Endothelial cell of umbilical vein (primary cell): ENCODE measurements around the gene CTNND2. TPM values are rescaled to one million over a fixed set of nuclear protein-coding genes. Genes with fewer than 3 reads are reported as not detected.

ENCODE experiments used
- BruUV-seq: library from RNA; stranded (reverse); fragments of 400-500 nt; replicated peaks from 2 replicates; lab custom pipeline; 2021; lab: Mats Ljungman, UMichigan
- CTCF ChIA-PET: fragments of 300-600, 350-600 bp; sonication (Branson Sonifier 250); formaldehyde crosslinking; loops from one replicate; lab custom pipeline; 2021; ENCODE audit warnings: antibody characterized with exemption, inconsistent platforms; lab: Charles Lee
- POLR2A ChIA-PET: fragments of 300-600, 350-600 bp; sonication (Branson Sonifier 250); formaldehyde crosslinking; loops from one replicate; lab custom pipeline; 2021; ENCODE audit warnings: antibody characterized with exemption, inconsistent platforms; lab: Charles Lee
- DNase-seq: peaks from one replicate; pipeline ENCODE4 v3.0.0-alpha.2; 2011; ENCODE audit warnings: low read depth, low spot score
- FAIRE-seq: peaks from 2 replicates; lab custom pipeline; 2011; peaks lifted over from hg19 to GRCh38; lab: Jason Lieb, UNC
- H2AFZ ChIP-seq: 2 replicates; pipeline ENCODE4 v1.6.0; 2012; ENCODE audit warnings: low read depth, low read length, control low read depth, inconsistent platforms
- H3K27ac ChIP-seq: 2 replicates; pipeline ENCODE4 v1.5.1; 2011; ENCODE audit warnings: low read depth, mild to moderate bottlenecking, control low read depth, low read length, moderate library complexity; ENCODE audit not compliant: insufficient read depth
- H3K27me3 ChIP-seq, 2 experiments: 2 replicates each; pipeline versions ENCODE4 v1.6.0 to v1.6.1; 2011; ENCODE audit warnings: low read length in 2 of 2, mixed read lengths in 1 of 2; ENCODE audit not compliant: control insufficient read depth in 2 of 2, insufficient read depth in 2 of 2
- H3K36me3 ChIP-seq, 2 experiments: 2 replicates in 1 of 2; 3 replicates in 1 of 2; pipeline ENCODE4 v1.5.1; 2011; ENCODE audit warnings: low read length in 2 of 2, mild to moderate bottlenecking in 1 of 2, moderate library complexity in 1 of 2; ENCODE audit not compliant: control insufficient read depth in 2 of 2, insufficient read depth in 2 of 2; ENCODE audit errors: extremely low read depth in 1 of 2
- H3K4me1 ChIP-seq: 3 replicates; pipeline ENCODE4 v1.5.1; 2011; ENCODE audit warnings: mild to moderate bottlenecking, low read length; ENCODE audit not compliant: control insufficient read depth, insufficient read depth; ENCODE audit errors: extremely low read depth
- H3K4me2 ChIP-seq: 2 replicates; pipeline ENCODE4 v1.6.1; 2011; ENCODE audit warnings: low read length, control low read depth, mixed read lengths; ENCODE audit not compliant: insufficient read depth
- H3K4me3 ChIP-seq, 3 experiments: fragments of 200-600 bp in 1 of 3; sonication (generic), shearing (Covaris generic) in 1 of 3; replicated peaks in 1 of 3; 2 replicates each; pipeline ENCODE4 v1.5.1; 2011 to 2016; ENCODE audit warnings: control low read depth in 3 of 3, low read length in 3 of 3, mild to moderate bottlenecking in 2 of 3, inconsistent platforms in 1 of 3, low read depth in 1 of 3, moderate library complexity in 1 of 3; ENCODE audit not compliant: insufficient read depth in 1 of 3
- H3K79me2 ChIP-seq: 2 replicates; pipeline ENCODE4 v1.6.0; 2012; ENCODE audit warnings: low read length, inconsistent platforms; ENCODE audit not compliant: control insufficient read depth, insufficient read depth
- H3K9ac ChIP-seq: replicated peaks from 2 replicates; pipeline ENCODE3; 2011; ENCODE audit warnings: low read length, control low read depth; ENCODE audit not compliant: insufficient read depth; ENCODE audit errors: extremely low read depth
- H3K9me1 ChIP-seq: replicated peaks from 3 replicates; pipeline ENCODE4 v1.6.0; 2011; ENCODE audit warnings: mild to moderate bottlenecking, low read length; ENCODE audit not compliant: control insufficient read depth, insufficient read depth; ENCODE audit errors: extremely low read depth
- H3K9me3 ChIP-seq: replicated peaks from 2 replicates; pipeline ENCODE4 v1.5.1; 2012; ENCODE audit warnings: low read length, inconsistent platforms; ENCODE audit not compliant: control insufficient read depth, insufficient read depth
- H4K20me1 ChIP-seq: replicated peaks from 2 replicates; pipeline ENCODE3; 2011; ENCODE audit warnings: mild to moderate bottlenecking, low read length; ENCODE audit not compliant: control insufficient read depth, insufficient read depth; ENCODE audit errors: extremely low read depth
- GATA2 ChIP-seq: IDR thresholded peaks from 2 replicates; pipeline ENCODE4 v1.7.0; 2011; ENCODE audit warnings: low read depth, mild to moderate bottlenecking, moderate library complexity, mixed read lengths, low read length; ENCODE audit not compliant: insufficient read length, insufficient read depth
- POLR2A ChIP-seq: IDR thresholded peaks from 2 replicates; pipeline ENCODE4 v1.6.1; 2012; ENCODE audit warnings: low read depth, mild to moderate bottlenecking, control low read depth, low read length
- POLR2AphosphoS5 ChIP-seq: IDR thresholded peaks from 2 replicates; pipeline ENCODE4 v1.6.1; 2012; ENCODE audit warnings: low read depth, mild to moderate bottlenecking, control low read depth, low read length, moderate library complexity; ENCODE audit not compliant: insufficient read depth
- dilution Hi-C: fragments of 300-500 bp; cut with MboI; formaldehyde crosslinking; loops from one replicate; pipeline ENCODE4 v1.15.0; 2019; ENCODE audit warnings: low sequenced_read_pairs; ENCODE audit not compliant: extremely low pct_ligation_motif_present
- intact Hi-C: fragments of 100-400 bp; cut with micrococcal nuclease; formaldehyde crosslinking; loops from one replicate; pipeline ENCODE4 v1.10.0; 2022
- polyA plus RNA-seq, 4 experiments: library from polyadenylated mRNA; depleted of rRNA in 3 of 4; stranded (reverse) in 3 of 4; unstranded in 1 of 4; fragments of >200 nt; gene quantifications; 2 replicates each; pipeline versions ENCODE4 v1.2.1 to v1.2.3, GENCODE V29; 2011 to 2012; ENCODE audit warnings: missing spikeins in 1 of 4
- total RNA-seq: library from RNA; stranded (reverse); gene quantifications from 2 replicates; pipeline ENCODE4 v1.2.3, GENCODE V29; 2021
- TF ChIP-seq, protein P1 (sequence below), 2 donors: IDR thresholded peaks; 1 replicate in 1 of 2; 2 replicates in 1 of 2; pipeline ENCODE4 v1.5.1; 2011; ENCODE audit warnings: low read length in 2 of 2, mild to moderate bottlenecking in 2 of 2, moderate library complexity in 2 of 2, control low read depth in 1 of 2, inconsistent platforms in 1 of 2, low read depth in 1 of 2; ENCODE audit not compliant: insufficient read depth in 1 of 2; ENCODE audit errors: extremely low read depth in 1 of 2

The CTNND2 gene
- total and polyA plus RNA-seq, 2 donors (not counting 3 experiments of a cell fraction or from before 2014, with no cell fraction given) = not detected

DNA sequence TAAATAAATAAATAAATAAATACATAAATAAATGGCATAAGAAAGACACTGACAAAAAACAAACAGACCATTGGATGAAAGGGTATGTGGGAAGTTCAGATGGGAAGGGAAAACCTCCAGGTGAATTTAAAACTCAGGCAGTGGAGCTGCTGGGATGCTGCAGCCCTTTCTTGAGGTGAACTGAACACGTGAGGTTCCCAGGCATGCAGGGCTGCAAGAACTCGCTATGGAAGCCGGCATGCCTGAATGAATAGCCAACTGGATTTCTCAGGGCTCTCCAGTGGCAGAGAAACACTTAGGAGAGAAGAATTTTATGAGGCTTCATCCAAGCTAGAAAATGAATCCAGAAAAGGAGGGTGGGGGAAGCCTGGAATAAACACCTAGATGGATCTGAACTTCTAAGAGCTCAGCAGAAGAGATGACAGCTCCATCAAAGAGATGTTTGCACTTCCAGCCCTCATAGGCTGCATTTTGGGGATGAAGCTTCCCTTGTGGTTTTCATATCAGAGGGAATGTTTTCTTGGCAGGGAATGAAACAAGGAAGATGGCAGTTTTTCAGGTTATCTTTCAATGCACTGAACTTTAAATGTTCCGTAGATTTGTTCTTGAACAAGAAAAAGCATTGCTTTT, 919.0 kb downstream of the CTNND2 start:
- no peaks in the 10 kb centered on the region for H3K4me1 ChIP-seq
- H3K4me3 ChIP-seq = no peak overlapping the region
- POLR2A ChIA-PET = no interaction called here
- no peak for TF ChIP-seq GATA2
- no peaks in the 10 kb centered on the region for H4K20me1 ChIP-seq
- no peak overlapping the region for H2AFZ ChIP-seq
- no peaks in the 10 kb centered on the region for H3K27me3 ChIP-seq
- no peaks in the 10 kb centered on the region for H3K9me3 ChIP-seq
- DNase-seq (no peak), FAIRE-seq (no peak)
- no peaks in the 10 kb centered on the region for H3K36me3 ChIP-seq
- no peaks in the 10 kb centered on the region for H3K79me2 ChIP-seq
- H3K4me2 ChIP-seq = no peak overlapping the region
- no TSS peak for BruUV-seq
- H3K9ac ChIP-seq = no peak overlapping the region
- CTCF ChIA-PET = no interaction called here
- H3K9me1 ChIP-seq = no peaks in the 10 kb centered on the region
- H3K27ac ChIP-seq = no peak overlapping the region
- dilution Hi-C loops = no loop called here
- intact Hi-C loops = loop anchor here (5.0 kb wide), 1 partner anchor 288 kb away; no protein-coding TSS in a partner anchor

DNA sequence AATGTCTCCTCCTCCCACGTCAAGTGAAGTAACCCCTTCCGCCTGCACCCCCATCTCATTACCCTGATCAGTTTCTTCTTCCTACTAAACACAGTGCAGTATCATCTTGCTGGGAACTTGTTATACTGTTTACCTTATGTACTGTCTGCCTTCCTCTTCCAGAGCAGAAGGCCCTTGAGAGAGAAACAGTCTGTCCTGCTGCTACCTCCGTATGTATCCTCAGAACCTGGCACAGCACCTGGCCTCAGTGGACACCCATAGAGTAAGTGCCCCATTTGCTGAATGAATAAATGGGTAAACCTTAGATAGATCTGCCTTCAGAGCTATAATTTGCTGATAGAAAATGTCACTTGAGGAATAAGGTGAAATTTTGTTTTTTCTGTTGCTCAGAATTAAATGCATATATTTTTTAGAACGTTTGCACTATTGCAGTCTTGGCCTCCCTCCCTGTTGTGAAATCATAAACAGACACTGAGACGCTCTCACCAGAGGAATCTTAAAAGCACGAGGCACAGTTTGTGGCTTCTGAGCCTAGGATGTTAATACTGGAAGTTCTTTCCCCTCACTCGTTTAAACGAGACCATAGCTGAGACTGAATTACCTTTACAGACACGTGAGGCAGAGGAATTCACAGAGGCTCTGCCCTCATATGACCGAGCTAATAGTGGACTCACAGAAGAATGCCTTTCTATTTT, 920.1 kb downstream of the CTNND2 start:
- H3K27ac ChIP-seq = no peak overlapping the region
- H3K27me3 ChIP-seq = no peaks in the 10 kb centered on the region
- H3K36me3 ChIP-seq = no peaks in the 10 kb centered on the region
- no peaks in the 10 kb centered on the region for H3K4me1 ChIP-seq
- FAIRE-seq = no peak
- no peaks in the 10 kb centered on the region for H3K9me3 ChIP-seq
- DNase-seq = no peak
- no peak overlapping the region for H3K4me2 ChIP-seq
- H4K20me1 ChIP-seq = no peaks in the 10 kb centered on the region
- H3K9me1 ChIP-seq = no peaks in the 10 kb centered on the region
- ChIA-PET POLR2A (no interaction called here), CTCF (no interaction called here)
- H3K79me2 ChIP-seq = no peaks in the 10 kb centered on the region
- H2AFZ ChIP-seq = no peak overlapping the region
- no peak overlapping the region for H3K4me3 ChIP-seq
- H3K9ac ChIP-seq = no peak overlapping the region
- TF ChIP-seq, protein P1, sequence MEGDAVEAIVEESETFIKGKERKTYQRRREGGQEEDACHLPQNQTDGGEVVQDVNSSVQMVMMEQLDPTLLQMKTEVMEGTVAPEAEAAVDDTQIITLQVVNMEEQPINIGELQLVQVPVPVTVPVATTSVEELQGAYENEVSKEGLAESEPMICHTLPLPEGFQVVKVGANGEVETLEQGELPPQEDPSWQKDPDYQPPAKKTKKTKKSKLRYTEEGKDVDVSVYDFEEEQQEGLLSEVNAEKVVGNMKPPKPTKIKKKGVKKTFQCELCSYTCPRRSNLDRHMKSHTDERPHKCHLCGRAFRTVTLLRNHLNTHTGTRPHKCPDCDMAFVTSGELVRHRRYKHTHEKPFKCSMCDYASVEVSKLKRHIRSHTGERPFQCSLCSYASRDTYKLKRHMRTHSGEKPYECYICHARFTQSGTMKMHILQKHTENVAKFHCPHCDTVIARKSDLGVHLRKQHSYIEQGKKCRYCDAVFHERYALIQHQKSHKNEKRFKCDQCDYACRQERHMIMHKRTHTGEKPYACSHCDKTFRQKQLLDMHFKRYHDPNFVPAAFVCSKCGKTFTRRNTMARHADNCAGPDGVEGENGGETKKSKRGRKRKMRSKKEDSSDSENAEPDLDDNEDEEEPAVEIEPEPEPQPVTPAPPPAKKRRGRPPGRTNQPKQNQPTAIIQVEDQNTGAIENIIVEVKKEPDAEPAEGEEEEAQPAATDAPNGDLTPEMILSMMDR (IDR thresholded peaks at IDR 0.05; ENCODE audit: extremely low read depth in 1 of 2, insufficient read depth in 1 of 2, low read depth in 1 of 2, low read length in 2 of 2) = no peak
- TF ChIP-seq POLR2AphosphoS5 (no peak), POLR2A (no peak)
- dilution Hi-C loops = no loop called here
- no TSS peak for BruUV-seq
- intact Hi-C loops = no loop called here
